Measurements from ENCODE around the gene SVIL. TPM values are rescaled to one million over a fixed set of nuclear protein-coding genes. Genes with fewer than 3 reads are reported as not detected.
"Not testable (repeated sequence)": the region's sequence is repeated elsewhere in the genome, so short reads cannot be mapped to it uniquely, and the experiment has no call there.

SVIL gene
- total and polyA plus RNA-seq, 2 donors (not counting 1 experiment from before 2014, with no cell fraction given): 0.74 to 0.88 TPM

DNA sequence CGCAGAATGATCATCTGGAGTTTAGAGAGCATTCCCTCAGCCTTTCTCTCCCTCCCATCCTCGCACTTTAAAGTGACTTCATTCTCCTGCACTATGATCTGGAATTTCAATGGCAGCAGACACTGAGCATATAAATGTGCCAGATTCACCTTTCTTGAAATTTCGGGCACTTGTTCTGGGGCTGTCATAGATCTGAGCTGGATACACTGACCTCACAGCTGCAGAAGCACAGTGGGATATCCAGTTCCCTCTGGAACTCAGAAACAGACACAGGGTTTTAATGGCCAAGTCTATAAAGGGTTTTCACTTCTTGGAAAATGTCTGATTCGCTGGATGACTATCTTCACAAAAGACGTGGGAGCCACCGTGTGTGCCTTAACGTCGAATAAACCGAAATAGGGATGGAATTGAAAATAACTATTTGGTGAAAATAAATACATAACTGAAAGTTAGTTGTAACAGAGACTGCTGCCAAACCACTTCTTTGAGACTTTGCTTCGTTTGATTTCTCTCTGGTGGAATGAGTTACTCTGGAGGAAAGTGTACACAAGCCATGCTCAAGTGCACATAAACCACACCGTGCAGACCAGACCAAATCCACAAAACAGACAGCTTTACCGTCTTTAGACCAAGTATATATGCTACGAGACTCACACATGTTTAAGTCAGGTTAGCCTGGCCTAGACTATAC, 126.1 kb downstream of the SVIL start:
- H2AFZ ChIP-seq (ENCODE audit: insufficient read depth, low read depth, low read length, poor library complexity, severe bottlenecking): no peak overlapping the region
- no peaks in the 10 kb centered on the region for H3K27me3 Mint-ChIP-seq
- H3K4me1 ChIP-seq (ENCODE audit: control insufficient read depth in 2 of 2, insufficient read depth in 2 of 2, low read length in 2 of 2): no peaks in the 10 kb centered on the region
- no peaks in the 10 kb centered on the region for H3K36me3 ChIP-seq (replicated peaks in 1 of 2; ENCODE audit: control extremely low read depth in 1 of 2, control insufficient read depth in 1 of 2, extremely low read depth in 1 of 2, insufficient read depth in 2 of 2, low read length in 1 of 2)
- no peaks in the 10 kb centered on the region for H3K4me1 Mint-ChIP-seq
- 95% methylated on average over 4 of the region's 13 CpGs for WGBS (ENCODE audit: insufficient coverage)
- H3K79me2 ChIP-seq (ENCODE audit: control insufficient read depth, insufficient read depth, low read length): no peaks in the 10 kb centered on the region
- no peaks in the 10 kb centered on the region for H3K9me3 ChIP-seq (ENCODE audit: control extremely low read depth in 1 of 3, control insufficient read depth in 2 of 3, insufficient read depth in 1 of 3, low read length in 2 of 3)
- DNase-seq: no peak
- no peaks in the 10 kb centered on the region for H3K9me3 Mint-ChIP-seq (ENCODE audit: insufficient read depth)
- no peak overlapping the region for H3K4me3 Mint-ChIP-seq
- no peak overlapping the region for H3K27ac Mint-ChIP-seq
- H3K27me3 ChIP-seq (replicated peaks in 1 of 4; ENCODE audit: control extremely low read depth in 1 of 4, control insufficient read depth in 3 of 4, insufficient read depth in 4 of 4, low read length in 3 of 4): no peaks in the 10 kb centered on the region
- CTCF ChIA-PET: interaction anchor here (0.6 to 1.0 kb wide), 2 partner anchors 52 to 167 kb away, joined by 4 read pairs; no protein-coding TSS in a partner anchor
- ATAC-seq (ENCODE audit: low read depth): no peak
- intact Hi-C loops (cut with micrococcal nuclease): no loop called here
- no peak overlapping the region for H3K9ac ChIP-seq (ENCODE audit: low read length)
- H4K20me1 ChIP-seq (ENCODE audit: control insufficient read depth, insufficient read depth, low read length, poor library complexity, severe bottlenecking): no peaks in the 10 kb centered on the region
- no peak overlapping the region for H3K4me3 ChIP-seq (ENCODE audit: control extremely low read depth in 1 of 5, extremely low read depth in 1 of 5, insufficient read depth in 1 of 5, low read depth in 2 of 5, low read length in 4 of 5)
- H3K27ac ChIP-seq (ENCODE audit: low read length in 2 of 2): no peak overlapping the region
- no peak for TF ChIP-seq EZH2 (IDR thresholded peaks at IDR 0.05; ENCODE audit: borderline replicate concordance, insufficient read depth, low read depth, low read length, poor library complexity, severe bottlenecking)
- TF ChIP-seq, protein P1, sequence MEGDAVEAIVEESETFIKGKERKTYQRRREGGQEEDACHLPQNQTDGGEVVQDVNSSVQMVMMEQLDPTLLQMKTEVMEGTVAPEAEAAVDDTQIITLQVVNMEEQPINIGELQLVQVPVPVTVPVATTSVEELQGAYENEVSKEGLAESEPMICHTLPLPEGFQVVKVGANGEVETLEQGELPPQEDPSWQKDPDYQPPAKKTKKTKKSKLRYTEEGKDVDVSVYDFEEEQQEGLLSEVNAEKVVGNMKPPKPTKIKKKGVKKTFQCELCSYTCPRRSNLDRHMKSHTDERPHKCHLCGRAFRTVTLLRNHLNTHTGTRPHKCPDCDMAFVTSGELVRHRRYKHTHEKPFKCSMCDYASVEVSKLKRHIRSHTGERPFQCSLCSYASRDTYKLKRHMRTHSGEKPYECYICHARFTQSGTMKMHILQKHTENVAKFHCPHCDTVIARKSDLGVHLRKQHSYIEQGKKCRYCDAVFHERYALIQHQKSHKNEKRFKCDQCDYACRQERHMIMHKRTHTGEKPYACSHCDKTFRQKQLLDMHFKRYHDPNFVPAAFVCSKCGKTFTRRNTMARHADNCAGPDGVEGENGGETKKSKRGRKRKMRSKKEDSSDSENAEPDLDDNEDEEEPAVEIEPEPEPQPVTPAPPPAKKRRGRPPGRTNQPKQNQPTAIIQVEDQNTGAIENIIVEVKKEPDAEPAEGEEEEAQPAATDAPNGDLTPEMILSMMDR (IDR thresholded peaks at IDR 0.05): no peak
- no peak overlapping the region for H3K4me2 ChIP-seq (replicated peaks; ENCODE audit: low read depth, low read length, poor library complexity, severe bottlenecking)
- POLR2A ChIA-PET: no interaction called here

DNA sequence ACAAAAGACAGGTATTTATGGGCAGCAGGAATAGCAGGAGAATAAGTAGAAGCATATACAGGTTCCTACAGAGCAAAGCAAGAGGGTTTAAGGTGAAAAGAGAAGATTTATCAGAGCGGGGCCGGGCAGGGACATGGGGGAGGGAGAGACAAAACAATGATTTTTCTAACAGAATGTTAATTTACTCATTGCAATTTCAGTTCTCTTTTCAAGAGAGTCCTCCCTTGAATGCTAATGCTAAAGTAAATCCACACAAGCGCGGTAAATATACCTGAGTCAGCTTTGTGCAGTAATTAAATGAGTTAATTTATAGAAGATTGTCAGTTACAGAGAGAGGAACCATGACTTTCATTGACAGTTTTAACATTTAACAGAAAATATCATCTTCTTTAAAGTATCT, 127.0 kb downstream of the SVIL start:
- H3K27ac ChIP-seq (ENCODE audit: low read length in 2 of 2); H3K4me3 ChIP-seq (ENCODE audit: control extremely low read depth in 1 of 5, extremely low read depth in 1 of 5, insufficient read depth in 1 of 5, low read depth in 2 of 5, low read length in 4 of 5); H3K4me1 Mint-ChIP-seq; H3K4me3 Mint-ChIP-seq; H2AFZ ChIP-seq (ENCODE audit: insufficient read depth, low read depth, low read length, poor library complexity, severe bottlenecking); H3K36me3 ChIP-seq (replicated peaks in 1 of 2; ENCODE audit: control extremely low read depth in 1 of 2, control insufficient read depth in 1 of 2, extremely low read depth in 1 of 2, insufficient read depth in 2 of 2, low read length in 1 of 2); POLR2A ChIA-PET; H3K79me2 ChIP-seq (ENCODE audit: control insufficient read depth, insufficient read depth, low read length); ATAC-seq (ENCODE audit: low read depth); CTCF ChIA-PET; H4K20me1 ChIP-seq (ENCODE audit: control insufficient read depth, insufficient read depth, low read length, poor library complexity, severe bottlenecking); H3K4me2 ChIP-seq (replicated peaks; ENCODE audit: low read depth, low read length, poor library complexity, severe bottlenecking); H3K27me3 Mint-ChIP-seq; intact Hi-C loops (cut with micrococcal nuclease); H3K9me3 Mint-ChIP-seq (ENCODE audit: insufficient read depth); H3K9me3 ChIP-seq (ENCODE audit: control extremely low read depth in 1 of 3, control insufficient read depth in 2 of 3, insufficient read depth in 1 of 3, low read length in 2 of 3); DNase-seq; H3K27me3 ChIP-seq (replicated peaks in 1 of 4; ENCODE audit: control extremely low read depth in 1 of 4, control insufficient read depth in 3 of 4, insufficient read depth in 4 of 4, low read length in 3 of 4); H3K27ac Mint-ChIP-seq; H3K4me1 ChIP-seq (ENCODE audit: control insufficient read depth in 2 of 2, insufficient read depth in 2 of 2, low read length in 2 of 2); H3K9ac ChIP-seq (ENCODE audit: low read length): not testable (repeated sequence)
- WGBS (ENCODE audit: insufficient coverage): no CpG with 5 or more reads among the region's 4 CpGs

DNA sequence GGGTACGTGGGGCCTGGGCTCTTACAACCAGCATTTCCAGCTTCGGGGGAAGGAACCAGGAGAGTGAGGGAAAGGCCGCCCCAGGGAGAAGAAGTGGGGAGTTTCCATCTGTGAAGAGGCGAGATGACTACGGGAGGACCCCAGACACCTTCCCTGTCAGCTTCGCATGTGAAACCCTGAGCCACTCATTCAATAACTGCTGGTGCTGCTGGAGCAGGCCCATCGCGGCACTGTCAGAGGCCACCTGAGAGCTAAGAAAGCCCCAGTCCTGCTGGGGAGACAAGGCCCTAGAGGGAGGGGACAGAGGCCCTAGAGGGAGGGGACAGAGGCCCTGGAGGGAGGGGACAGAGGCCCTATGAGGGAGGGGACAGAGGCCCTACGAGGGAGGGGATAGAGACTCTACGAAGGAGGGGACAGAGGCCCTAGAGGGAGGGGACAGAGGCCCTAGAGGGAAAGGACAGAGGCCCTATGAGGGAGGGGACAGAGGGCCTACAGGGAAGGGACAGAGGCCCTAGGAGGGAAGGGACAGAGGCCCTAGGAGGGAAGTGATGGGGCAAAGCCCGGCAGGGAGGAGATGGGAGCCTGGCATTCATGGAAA, 128.3 kb downstream of the SVIL start:
- H3K27me3 Mint-ChIP-seq; H3K27ac ChIP-seq (ENCODE audit: low read length in 2 of 2); H4K20me1 ChIP-seq (ENCODE audit: control insufficient read depth, insufficient read depth, low read length, poor library complexity, severe bottlenecking); H3K9me3 ChIP-seq (ENCODE audit: control extremely low read depth in 1 of 3, control insufficient read depth in 2 of 3, insufficient read depth in 1 of 3, low read length in 2 of 3); CTCF ChIA-PET; H3K4me2 ChIP-seq (replicated peaks; ENCODE audit: low read depth, low read length, poor library complexity, severe bottlenecking); H3K4me3 Mint-ChIP-seq; H3K9me3 Mint-ChIP-seq (ENCODE audit: insufficient read depth); H3K4me1 ChIP-seq (ENCODE audit: control insufficient read depth in 2 of 2, insufficient read depth in 2 of 2, low read length in 2 of 2); POLR2A ChIA-PET; DNase-seq; H2AFZ ChIP-seq (ENCODE audit: insufficient read depth, low read depth, low read length, poor library complexity, severe bottlenecking); ATAC-seq (ENCODE audit: low read depth); H3K4me3 ChIP-seq (ENCODE audit: control extremely low read depth in 1 of 5, extremely low read depth in 1 of 5, insufficient read depth in 1 of 5, low read depth in 2 of 5, low read length in 4 of 5); H3K4me1 Mint-ChIP-seq; H3K79me2 ChIP-seq (ENCODE audit: control insufficient read depth, insufficient read depth, low read length); H3K9ac ChIP-seq (ENCODE audit: low read length); H3K27ac Mint-ChIP-seq; intact Hi-C loops (cut with micrococcal nuclease); H3K27me3 ChIP-seq (replicated peaks in 1 of 4; ENCODE audit: control extremely low read depth in 1 of 4, control insufficient read depth in 3 of 4, insufficient read depth in 4 of 4, low read length in 3 of 4); H3K36me3 ChIP-seq (replicated peaks in 1 of 2; ENCODE audit: control extremely low read depth in 1 of 2, control insufficient read depth in 1 of 2, extremely low read depth in 1 of 2, insufficient read depth in 2 of 2, low read length in 1 of 2): not testable (repeated sequence)
- 86% methylated on average over 2 of the region's 11 CpGs for WGBS (ENCODE audit: insufficient coverage)
